ENCODE results near the gene SETMAR. TPM values are rescaled to one million over a fixed set of nuclear protein-coding genes. Genes with fewer than 3 reads are reported as not detected.
"Not testable (repeated sequence)": the region's sequence is repeated elsewhere in the genome, so short reads cannot be mapped to it uniquely, and the experiment has no call there.

Gene SETMAR
- polyA plus RNA-seq, 4 donors: 29.9 to 33.4 (median 31.6) TPM

DNA sequence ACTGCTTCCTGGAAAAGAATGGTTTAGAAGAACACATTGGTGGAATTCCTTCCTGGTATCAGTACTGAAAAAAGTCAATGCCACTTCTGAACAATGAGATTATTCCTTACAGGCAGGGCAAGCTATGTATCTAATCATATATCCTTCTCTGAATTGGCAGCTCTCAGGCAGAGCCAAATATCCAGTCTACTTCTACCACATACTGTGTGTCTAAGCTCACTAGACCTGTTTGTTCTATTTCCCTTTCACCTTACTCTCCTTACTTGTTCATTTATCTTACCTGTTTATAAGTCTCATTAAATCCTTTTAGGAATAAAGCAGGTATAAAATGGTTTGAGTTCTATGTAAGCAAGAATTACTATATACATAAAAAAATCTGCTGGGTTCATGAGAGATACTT lies 8.3 kb downstream of the SETMAR start:
- no peak for DNase-seq (ENCODE audit: low read depth in 4 of 4, low spot score in 3 of 4)

DNA sequence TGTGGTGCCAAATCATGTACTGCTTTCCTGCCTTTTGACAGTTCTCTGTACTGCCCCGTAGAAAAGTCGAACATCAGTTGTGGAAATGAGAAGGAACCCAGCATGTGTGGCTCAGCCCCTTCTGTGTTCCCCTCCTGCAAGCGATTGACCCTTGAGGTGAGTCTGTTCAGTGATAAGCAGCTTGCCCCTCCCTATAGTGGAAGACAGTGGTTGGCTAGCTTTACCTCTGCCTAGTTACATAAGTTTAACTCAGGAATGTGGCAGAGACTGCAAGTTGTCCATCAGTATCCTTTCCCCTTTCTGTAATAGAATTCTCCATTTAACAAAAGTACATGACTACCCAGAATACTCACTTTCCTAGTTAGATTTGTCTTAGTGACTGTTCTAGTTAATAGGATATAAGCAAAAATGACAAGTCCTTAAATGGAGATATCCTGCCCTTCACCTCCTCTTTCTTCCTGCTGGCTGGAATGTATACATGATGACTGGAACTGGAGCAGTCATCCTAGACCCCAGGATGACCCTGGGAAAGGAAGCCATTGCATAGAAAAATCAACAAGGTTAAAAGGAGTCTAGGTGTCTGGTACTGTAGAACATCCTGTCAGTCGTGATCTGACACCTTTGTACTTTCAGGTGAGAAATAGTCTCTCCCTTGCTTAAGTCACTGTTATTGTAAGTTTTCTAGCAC lies 10.6 kb downstream of the SETMAR start:
- no peak for DNase-seq (ENCODE audit: low read depth in 4 of 4, low spot score in 3 of 4)

DNA sequence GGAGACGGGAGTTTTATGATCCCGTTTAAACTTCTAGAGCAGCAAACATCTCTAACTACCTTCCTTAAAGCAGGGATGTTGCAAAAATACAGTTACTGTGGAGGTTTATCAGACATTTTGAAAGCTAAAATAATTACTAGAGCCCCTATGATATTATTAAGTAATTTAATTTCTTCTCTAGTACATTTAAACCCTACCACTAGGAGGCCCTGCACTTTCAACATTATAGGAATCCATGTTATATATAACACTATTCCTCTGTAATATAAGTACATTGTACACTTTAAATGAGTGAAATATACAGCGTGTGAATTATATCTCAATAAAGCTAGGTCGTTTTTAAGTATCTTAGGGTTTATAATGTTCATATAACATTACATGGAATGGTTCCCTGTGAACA lies 11.5 kb downstream of the SETMAR start:
- no peak for DNase-seq (ENCODE audit: low read depth in 4 of 4, low spot score in 3 of 4)

DNA sequence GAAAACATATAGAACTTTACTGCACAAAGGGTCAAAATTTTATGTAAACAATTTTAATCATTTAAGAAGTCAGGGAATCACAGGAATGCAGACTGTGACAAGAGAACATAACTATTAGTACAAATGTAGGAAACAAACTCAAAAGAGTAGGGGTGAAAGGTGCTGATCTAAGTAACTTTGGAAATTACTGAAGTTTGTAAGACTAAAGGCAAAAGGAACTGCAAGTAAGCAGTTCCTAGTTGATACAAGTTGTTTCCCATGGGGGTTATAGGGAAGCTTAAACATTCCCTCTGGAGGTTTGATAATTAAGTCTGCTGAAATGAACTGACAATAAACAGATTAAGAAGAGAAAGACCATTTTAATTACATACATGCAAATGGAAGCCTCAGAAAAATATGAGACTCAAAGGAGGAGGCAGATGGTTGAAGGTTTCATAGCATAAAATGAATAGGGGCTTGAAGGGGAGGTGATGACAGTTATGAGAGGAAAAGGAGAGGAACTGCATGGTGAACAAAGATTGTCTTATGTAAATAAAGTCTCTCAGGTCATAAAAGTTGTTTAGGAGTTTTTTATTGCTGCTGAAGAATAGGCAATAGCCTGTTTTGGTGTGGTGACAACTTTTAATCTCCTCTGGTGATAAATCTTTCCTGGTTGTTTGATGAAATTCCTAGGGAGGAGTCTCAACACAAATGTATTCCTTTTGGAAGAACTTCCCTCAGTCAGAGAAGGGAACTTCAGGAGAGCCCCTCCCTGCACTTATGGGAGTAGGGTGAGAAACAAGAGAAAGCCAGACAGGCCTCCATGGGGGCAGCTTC lies 17.1 kb downstream of the SETMAR start:
- no peak for DNase-seq (ENCODE audit: low read depth in 4 of 4, low spot score in 3 of 4)

DNA sequence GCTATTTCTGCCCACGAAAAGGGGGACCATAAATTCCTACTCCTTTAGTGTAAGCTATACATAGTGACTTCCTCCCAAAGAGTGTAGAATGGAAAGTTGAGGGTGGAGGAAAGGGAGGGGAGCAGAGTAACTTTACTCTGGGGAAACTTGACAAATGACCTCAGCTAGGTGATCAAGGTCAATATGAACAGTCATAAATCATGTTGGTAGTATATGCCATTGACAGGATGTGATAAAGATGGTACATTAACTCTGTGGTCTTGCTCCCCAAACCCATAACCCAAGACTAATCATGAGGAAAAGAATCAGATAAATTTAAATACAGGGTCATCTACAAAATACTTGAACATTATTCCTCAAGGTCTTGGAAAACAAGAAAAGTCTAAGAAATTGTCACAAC lies 18.6 kb downstream of the SETMAR start:
- DNase-seq (ENCODE audit: low read depth in 4 of 4, low spot score in 3 of 4): no peak

DNA sequence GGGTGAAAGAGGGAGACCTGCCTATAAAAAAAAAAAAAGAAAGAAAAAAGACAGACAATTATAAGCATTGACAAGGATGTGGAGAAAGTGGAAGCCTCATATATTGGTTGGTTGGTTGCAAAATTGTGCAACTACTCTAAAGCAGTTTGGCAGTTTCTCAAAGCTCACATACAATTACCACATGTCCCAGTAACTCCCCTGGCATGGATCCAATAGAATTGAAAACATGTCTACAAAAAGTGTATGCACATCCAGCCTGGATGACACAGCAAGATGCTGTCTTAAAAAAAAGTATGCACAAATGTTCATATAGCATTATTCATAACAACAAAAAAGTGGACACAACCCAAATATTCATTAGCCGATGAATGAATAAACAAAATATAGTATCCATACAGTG lies 19.5 kb downstream of the SETMAR start:
- no peak for DNase-seq (ENCODE audit: low read depth in 4 of 4, low spot score in 3 of 4)

DNA sequence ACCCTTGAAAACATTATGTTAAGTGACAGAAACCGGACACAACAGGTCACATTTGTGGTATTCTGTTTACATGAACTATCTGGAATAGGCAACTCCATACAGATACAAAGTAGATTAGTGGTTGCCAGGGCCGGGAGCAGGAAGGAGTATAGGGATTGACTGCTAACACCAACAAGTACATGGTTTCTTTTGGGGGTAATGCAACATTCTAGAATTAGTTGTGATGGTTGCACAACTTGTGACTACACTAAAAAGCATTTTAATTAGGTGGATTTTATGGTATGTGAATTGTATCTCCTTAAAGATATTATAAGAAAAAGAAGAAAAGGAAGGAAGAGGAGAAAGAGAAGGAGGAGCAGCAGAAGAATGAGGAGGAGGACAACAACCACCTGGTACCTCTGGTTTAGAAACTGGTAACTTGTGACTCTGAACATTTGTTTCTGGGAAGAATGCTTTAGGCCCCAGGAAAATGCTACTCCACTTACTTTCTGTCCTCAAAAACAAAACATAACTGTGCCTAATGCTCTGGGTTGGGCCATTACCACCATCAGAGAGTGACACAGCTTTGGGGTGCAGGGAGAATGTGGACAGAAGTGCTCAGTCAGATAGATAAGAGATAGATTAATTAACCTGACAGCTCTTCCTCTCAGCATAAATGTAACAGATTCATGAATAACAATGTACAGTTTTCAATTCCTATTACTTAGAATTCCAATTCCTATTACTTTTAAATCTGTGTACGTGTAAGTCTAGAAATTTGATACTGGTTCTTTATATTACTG lies 20.3 kb downstream of the SETMAR start:
- DNase-seq (ENCODE audit: low read depth in 4 of 4, low spot score in 3 of 4): no peak

DNA sequence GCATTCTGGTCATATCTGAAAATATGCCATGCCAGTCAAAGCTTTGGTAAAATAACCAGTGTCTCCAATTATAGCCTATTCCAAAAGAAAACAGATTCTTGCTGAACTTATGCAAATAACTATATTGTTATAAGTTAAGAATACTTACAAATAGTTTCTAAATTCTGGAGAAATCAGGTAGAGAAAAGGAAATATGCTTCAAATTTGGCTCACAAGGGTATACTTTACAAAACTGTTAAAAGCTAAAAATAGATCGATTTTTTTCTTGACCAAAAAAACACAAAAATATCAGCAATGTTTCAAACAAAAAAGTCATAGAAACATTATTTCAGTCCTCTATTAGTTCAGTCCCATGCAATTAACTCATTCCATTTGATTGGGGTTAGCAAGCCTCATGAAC lies 23.7 kb downstream of the SETMAR start:
- no peak for DNase-seq (ENCODE audit: low read depth in 4 of 4, low spot score in 3 of 4)

DNA sequence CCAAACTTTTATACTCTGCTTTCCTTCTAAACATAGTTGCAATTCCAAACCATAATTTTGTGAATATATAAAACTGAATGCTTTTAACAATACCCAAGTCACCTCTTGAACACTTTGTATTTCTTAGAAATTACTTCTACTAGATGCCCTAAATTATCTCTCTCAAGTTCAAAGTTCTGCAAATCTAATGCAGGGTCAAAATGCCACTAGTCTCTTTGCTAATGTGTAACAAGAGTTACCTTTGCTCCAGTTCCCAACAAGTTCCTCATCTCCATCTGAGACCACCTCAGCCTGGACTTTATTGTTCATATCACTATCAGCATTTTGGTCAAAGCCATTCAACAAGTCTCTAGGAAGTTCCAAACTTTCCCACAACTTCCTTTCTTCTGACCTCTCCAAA lies 26.6 kb downstream of the SETMAR start:
- DNase-seq (ENCODE audit: low read depth in 4 of 4, low spot score in 3 of 4): not testable (repeated sequence)

DNA sequence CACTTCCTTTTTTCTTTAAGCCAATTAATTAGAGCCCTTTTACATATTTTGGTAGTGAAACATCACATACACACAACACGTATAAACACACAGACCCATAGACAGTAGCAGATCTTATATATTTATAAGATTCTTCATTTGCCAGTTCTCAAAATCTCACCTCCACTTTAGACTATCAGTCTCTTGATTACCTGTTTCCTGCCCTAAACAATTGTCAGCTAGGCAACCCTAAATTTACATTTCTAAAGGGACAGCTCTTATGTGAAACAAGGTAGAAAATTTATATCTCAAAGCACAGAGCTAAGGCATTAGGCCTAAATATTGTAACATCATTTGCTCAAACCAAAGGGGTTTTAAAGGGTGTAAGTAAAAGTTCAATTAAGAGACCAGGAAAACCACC lies 28.9 kb downstream of the SETMAR start:
- DNase-seq (ENCODE audit: low read depth in 4 of 4, low spot score in 3 of 4): no peak

DNA sequence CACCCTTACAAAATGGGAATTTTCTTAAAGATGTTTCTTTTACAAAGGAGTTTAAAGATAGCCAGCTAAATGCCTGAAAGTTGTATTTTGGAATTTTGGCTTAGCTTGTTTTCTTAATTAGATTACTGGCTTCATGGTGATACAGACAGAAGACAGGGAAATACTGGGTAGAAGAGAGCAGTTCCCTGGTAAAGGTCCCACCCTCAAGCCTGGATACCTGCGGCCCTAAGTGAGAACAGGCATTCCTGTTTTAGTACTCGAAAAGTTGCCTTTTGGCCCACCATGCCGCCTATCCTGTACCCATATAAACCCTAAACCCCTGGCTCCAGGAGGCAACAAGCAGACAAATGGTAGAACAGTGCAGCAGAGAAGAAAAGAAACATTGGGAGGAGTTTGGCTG lies 29.4 kb downstream of the SETMAR start:
- no peak for DNase-seq (ENCODE audit: low read depth in 4 of 4, low spot score in 3 of 4)

DNA sequence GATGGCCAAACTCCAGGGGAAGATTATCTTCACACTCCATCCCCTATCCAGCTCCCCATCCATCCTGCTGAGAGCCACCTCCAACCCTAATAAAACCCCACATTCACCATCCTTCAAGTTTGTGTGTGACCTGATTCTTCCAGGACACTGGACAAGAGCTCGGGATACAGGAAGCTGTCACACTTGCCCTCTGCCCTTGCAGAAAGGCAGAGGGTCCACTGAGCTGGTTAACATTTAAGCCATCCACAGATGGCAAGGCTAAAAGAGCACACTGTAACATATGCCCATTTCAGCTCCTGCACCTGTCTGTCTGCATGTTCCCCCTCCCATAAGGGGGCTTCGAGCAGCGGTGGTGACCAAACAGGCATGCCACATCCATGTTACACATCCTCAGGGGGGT lies 29.8 kb downstream of the SETMAR start:
- no peak for DNase-seq (ENCODE audit: low read depth in 4 of 4, low spot score in 3 of 4)

DNA sequence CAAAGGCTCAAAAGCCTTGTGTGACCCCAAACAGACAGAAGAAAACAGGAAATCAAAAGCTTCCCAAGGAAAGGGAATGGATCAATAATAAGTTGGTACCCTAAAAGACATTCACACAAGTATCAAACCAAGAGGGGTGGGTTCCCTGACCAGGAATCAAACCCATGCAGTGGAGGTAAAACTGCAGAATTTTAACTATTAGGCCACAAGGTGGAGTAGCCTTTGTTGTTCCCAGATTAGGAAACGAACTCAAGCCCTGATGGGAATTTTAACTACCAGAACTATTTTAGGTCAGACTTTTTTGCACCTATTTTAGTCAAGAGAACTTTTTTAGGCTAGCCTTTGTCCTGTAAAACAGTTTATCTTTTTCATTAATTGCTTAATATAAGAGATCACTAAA lies 31.4 kb downstream of the SETMAR start:
- DNase-seq (ENCODE audit: low read depth in 4 of 4, low spot score in 3 of 4): no peak

DNA sequence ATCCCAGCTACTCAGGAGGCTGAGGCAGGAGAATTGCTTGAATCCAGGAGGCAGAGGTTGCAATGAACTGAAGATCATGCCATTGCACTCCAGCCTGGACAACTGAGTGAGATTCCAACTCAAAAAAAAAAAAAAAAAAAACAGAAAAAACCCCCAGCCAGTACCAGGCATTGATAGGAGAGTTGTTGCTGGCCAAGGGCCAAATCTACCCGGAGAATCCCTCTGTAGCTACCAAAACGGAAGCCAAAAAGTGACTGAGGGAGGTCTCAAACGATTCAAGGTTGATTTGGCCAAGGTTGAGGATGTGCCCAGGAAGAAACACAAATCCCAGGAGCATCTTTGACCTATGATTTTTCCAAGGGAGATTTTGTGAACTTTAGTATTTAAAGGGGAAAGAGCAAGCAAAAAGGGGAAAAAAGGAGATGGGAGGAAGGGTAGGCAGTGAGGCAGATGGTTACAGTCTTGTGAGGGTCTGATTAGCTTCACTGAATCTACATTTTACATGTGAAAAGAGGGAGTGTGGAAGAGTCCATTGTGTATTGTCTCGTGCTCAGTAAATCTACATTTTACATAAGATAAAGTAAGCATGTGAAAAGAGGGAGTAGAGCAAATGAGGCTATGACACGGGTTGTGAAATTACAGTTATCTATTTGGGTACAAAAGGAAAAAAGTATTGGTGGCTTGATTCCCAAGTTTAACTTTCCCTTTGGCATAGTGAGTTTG lies 32.8 kb downstream of the SETMAR start:
- no peak for DNase-seq (ENCODE audit: low read depth in 4 of 4, low spot score in 3 of 4)

DNA sequence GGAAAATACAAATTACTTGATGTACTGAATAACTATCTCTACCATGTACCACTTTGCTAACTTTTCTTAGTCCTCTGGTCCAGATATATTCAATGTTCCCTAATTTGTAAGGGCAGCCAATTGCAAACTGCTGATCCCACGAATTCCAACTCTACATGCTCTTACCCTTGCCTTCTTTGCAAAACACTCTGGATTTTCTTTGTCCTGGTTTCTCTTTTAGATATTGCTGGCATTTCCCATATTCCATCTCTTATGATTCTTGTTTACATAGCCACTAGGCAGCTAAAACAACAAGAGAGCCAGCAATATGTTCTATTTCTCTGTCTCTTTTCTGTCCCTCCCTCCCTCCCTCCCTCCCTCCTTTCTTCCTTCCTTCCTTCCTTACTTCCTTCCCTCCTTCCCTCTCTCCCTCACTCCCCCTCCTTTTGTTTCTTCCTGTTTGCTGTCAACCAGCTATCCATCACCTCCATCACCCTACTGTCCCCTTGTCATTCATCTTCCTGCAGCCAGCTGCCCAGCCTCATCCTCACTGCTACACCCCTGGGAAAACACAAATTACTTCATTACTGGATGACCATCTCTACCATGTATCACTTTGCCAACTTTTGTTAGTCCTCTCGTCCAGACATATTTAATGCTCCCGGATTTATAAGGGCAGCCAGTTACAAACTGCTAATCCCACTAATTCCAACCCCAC lies 33.8 kb downstream of the SETMAR start:
- DNase-seq (ENCODE audit: low read depth in 4 of 4, low spot score in 3 of 4): no peak

DNA sequence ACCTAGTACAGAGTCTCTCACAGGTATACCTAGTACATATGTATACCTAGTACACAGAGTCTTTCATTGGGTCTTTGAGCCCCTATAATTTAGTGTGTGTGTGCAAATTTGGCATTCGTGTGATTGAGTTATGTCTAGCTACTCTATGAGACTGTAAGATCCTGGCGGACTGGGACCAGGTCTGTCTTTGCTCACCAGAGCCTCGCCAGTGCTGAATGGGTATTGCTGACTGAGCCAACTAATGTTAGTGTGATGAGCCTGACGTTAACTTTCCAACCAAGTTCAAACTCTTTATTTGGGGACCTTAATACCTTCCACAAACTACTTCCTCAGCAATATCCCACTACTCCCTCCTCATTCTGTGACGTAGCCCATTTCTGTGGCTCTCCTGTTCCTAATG lies 35.6 kb downstream of the SETMAR start:
- DNase-seq (ENCODE audit: low read depth in 4 of 4, low spot score in 3 of 4): no peak

DNA sequence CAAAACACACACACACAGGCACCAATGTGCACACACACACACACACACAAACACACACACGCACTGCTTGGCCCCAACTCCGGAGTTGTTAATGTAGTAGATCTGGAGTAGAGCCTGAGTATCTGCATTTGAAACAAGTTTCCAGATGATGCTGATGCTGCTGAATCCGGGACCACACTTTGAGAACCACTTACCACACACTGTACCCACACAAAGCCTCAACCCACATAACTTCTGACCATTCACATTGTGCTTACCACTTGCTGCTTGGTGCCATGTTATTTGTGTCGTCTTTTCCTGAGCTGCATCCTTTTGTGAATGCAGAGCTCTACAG lies 36.9 kb downstream of the SETMAR start:
- no peak for DNase-seq (ENCODE audit: low read depth in 4 of 4, low spot score in 3 of 4)

DNA sequence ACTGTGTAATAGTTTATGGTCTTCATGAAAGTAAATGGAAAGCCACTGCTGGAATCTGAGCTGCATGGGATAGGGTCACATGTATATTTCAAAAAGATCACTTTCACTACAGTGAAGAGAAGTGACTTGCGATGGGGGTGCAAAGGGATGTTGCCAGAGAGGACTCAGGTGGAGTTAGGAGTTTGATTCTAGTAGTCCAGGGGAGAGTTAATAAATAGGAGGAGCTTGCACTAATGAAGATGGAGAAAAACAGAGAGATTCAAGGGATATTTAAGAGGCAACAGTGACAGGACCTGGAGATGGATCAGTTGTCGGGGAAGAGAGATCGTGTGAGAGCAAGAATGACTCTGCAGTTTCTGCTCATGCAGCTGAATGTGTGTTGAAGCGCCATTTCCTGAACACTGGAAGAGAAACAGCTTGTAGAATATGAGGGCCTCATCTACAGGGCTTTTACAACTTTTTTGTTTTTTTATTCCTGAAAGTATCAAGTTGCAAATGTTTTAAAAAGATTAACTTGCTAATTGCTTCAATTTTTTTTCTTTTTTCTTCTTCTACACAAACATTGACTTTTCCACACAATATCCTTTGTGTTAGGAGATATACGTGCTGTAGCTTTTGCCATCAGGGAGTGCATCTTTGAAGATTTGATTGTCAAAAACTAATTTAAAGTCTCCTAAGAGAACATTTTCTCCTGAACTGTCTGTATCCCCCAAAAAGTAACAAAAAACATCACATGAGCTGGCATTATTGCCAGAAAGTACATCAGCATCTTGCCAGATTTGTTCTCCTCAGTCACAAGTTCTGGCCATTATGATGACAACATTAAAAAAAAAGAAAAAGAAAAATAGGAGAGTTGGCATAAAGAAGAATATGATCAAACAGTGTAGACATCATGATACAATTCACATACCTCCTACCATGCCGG lies 37.5 kb downstream of the SETMAR start:
- DNase-seq (ENCODE audit: low read depth in 4 of 4, low spot score in 3 of 4): no peak

DNA sequence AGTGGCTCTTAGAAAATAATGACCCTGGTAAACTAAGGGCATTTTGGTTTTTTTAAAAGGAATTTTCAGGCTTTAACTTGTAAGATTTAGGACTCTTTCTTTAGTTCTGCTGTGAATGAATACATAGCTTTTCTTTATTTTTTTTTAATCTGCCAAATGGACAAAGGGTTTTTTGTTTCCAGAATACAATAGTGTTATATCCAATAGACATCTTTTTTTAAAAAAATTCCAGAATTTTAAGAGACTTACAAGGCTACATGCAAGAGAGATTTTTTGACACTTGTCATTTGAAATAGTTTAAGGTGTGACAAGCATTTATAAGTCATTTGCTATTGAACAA lies 38.1 kb downstream of the SETMAR start:
- DNase-seq (ENCODE audit: low read depth in 4 of 4, low spot score in 3 of 4): no peak

DNA sequence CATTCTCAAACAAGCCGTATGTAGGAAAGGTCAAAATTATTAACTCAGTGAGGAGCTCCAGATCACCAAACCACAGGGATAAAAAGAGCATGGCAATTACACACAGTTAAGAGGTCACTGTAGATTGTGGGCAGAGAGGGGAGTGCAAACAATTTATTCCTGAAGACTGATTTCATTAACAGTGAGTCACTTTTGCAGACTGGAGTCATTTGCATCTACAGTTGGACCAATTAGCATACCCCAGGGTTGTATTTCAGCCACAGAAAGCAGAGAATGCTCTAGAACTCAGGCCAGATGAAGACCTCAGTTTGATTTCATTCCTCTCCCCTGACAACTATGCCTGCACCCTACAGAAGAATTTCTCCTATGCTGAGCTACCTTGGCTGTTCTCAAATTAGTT lies 40.1 kb downstream of the SETMAR start:
- no peak for DNase-seq (ENCODE audit: low read depth in 4 of 4, low spot score in 3 of 4)

Data from right renal pelvis (tissue), 4 donors.